Immature natural killer cell (primary cell): Measurements from ENCODE around the gene TNFSF10. TPM values are rescaled to one million over a fixed set of nuclear protein-coding genes. Genes with fewer than 3 reads are reported as not detected.

ENCODE experiments used
- DNase-seq, 3 donors: peaks; one replicate each; pipeline ENCODE4 v3.0.0; 2022; ENCODE audit warnings: mixed read lengths in 1 of 3
- H3K27ac Mint-ChIP-seq, 6 donors: one replicate each; pipeline ENCODE4 v1.8.0; 2020; ENCODE audit warnings: mixed read lengths in 6 of 6, mild to moderate bottlenecking in 5 of 6, inconsistent platforms in 4 of 6, moderate library complexity in 3 of 6
- H3K27me3 Mint-ChIP-seq, 3 donors: one replicate each; pipeline ENCODE4 v1.8.0; 2020 to 2021; ENCODE audit warnings: low read depth in 3 of 3, mild to moderate bottlenecking in 3 of 3, mixed read lengths in 3 of 3, moderate library complexity in 3 of 3, inconsistent platforms in 1 of 3
- H3K36me3 Mint-ChIP-seq, 3 donors: one replicate each; pipeline ENCODE4 v1.8.0; 2020; ENCODE audit warnings: mixed read lengths in 3 of 3, inconsistent platforms in 2 of 3, mild to moderate bottlenecking in 2 of 3
- H3K4me1 Mint-ChIP-seq, 2 donors: one replicate each; pipeline ENCODE4 v1.8.0; 2020; ENCODE audit warnings: inconsistent platforms in 2 of 2, mild to moderate bottlenecking in 2 of 2, mixed read lengths in 2 of 2, moderate library complexity in 1 of 2
- H3K4me3 Mint-ChIP-seq, 5 donors: one replicate each; pipeline ENCODE4 v1.8.0; 2020; ENCODE audit warnings: mild to moderate bottlenecking in 5 of 5, mixed read lengths in 5 of 5, inconsistent platforms in 3 of 5, moderate library complexity in 3 of 5
- H3K9me3 Mint-ChIP-seq, 6 donors: one replicate each; pipeline ENCODE4 v1.8.0; 2020; ENCODE audit warnings: mild to moderate bottlenecking in 6 of 6, mixed read lengths in 6 of 6, inconsistent platforms in 4 of 6, moderate library complexity in 3 of 6
- polyA plus RNA-seq, 3 donors: library from polyadenylated mRNA; unstranded; fragments of 300-500 nt; fragmentation: Illumina TruSeq; gene quantifications; one replicate each; pipeline ENCODE4 v1.2.3, GENCODE V29; 2021

TNFSF10 gene
- polyA plus RNA-seq, 3 donors from 2014 or later = 30.8 to 49.7 (median 44.6) TPM

DNA sequence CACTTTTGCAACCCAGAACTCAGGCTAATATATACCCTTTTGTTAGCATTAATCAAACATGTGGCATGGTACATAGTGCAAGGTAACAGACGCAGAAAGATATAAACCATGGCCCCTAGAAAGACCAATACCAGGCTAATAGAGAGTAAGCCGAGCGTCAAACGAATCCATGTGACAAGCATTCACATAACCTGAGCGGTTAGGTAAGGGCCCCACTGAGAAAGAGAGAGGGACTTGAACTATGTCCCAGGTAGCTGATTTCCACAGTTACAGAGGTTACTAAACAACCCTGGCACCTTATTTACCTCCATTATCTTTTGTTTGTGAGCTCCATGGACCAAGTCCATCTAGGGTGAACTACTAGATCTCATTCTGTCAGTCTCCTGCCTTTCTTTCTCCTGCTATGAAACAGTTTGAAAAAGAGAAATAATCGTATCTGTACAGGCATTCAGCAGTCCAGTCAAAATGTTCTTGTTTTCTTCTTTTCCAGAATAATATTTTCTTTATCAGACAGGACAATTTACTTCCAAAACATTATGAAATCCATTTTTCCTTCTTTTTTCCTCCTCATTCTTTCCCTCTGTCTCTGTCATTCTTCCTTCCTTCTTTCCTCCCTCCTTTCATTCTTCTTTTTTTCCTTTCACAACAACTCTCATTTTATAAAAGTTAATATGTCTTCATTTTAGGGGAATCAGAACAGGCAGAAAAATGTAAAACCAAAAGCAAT lies 30.5 kb upstream of the TNFSF10 start:
- Mint-ChIP-seq H3K4me1 (peaks cover 24 to 29% of the 10 kb centered on the region in 2 donors), H3K4me3 (no peak overlapping the region), H3K27me3 (peaks cover 0 to 3% (median 0%) of the 10 kb centered on the region in 3 donors), H3K36me3 (peaks cover 0 to 3% (median 0%) of the 10 kb centered on the region in 3 donors), H3K9me3 (no peaks in the 10 kb centered on the region), H3K27ac (no peak overlapping the region)
- DNase-seq = no peak

DNA sequence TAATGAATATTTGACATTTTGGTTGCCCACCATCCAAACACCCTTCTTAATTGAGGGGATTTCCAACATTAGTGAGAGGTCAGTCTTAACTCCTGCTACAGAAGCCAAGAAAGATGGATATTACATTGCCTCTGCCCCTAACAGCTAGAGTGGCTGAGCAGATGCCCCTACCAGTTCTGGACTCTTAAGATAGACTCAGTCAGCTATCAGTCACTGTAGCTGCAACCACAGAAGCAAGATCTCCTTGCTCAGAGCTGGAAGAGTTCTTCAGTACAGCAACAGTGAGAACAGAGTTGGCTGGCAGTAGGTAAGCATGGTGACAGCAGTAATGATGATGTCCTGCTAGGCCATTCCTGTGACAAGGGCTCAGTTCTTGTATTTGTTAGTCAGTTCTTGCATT lies 29.4 kb upstream of the TNFSF10 start:
- Mint-ChIP-seq H3K9me3 (no peaks in the 10 kb centered on the region), H3K36me3 (peaks cover 0 to 3% (median 0%) of the 10 kb centered on the region in 3 donors), H3K4me3 (no peak overlapping the region), H3K4me1 (peaks cover 18 to 20% of the 10 kb centered on the region in 2 donors), H3K27me3 (peaks cover 0 to 3% (median 0%) of the 10 kb centered on the region in 3 donors), H3K27ac (no peak overlapping the region)
- no peak for DNase-seq

DNA sequence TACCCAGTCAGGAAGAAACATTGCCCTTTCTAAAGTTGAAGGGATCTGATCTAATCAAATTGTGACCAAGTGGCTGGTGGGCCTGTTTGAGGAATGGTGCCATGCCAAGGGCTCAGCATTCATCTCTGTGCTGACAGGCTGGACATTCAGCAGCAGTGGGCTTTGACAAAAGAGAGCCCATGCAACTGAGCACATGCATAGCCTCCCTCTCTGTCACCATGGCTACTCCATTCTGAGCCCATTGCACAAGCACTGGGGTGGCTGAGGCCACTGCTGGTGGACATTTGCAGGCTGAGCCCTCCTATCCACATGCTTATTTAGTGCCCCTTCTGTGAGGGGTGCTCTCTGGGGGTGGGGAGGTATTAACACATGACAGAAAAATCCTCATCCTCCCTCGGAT lies 28.6 kb upstream of the TNFSF10 start:
- no peak for DNase-seq
- peaks cover 0 to 3% (median 0%) of the 10 kb centered on the region in 3 donors for H3K36me3 Mint-ChIP-seq
- H3K27ac Mint-ChIP-seq = no peak overlapping the region
- peaks cover 0 to 2% (median 0%) of the 10 kb centered on the region in 3 donors for H3K27me3 Mint-ChIP-seq
- no peaks in the 10 kb centered on the region for H3K9me3 Mint-ChIP-seq
- H3K4me3 Mint-ChIP-seq = no peak overlapping the region
- peaks cover 11 to 16% of the 10 kb centered on the region in 2 donors for H3K4me1 Mint-ChIP-seq

DNA sequence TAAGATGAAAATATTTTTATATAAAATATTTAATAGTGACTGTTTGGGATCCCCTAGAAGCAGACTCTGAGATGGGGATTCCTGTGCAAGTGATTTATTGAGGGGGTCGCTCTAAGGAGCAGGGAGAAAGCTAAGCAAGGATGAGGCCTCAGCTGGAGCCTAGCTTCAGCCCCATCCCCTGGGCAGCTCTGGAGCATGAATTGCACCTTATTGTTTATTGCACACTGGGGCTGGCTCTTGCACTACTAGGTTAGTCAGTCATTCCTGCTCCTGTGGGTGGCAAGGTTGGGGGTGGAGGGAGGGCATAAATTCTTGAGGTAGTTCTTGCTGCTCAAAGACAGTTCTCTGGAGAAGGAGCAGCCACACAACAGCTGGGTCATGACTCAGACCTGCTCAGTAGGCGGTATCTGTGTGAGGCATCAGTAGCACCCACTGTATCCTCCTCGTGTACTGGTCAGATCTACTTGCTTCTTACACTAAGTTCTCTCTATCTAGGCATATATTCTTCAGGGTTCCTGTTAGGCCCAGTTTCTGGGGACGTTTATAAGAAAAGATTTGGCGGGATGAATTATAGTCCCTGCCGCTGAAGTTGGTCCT lies 27.2 kb upstream of the TNFSF10 start:
- peak overlapping the region in 4 of 6 donors; percentile 3 to 41 (median 16) for H3K27ac Mint-ChIP-seq
- no peaks in the 10 kb centered on the region for H3K36me3 Mint-ChIP-seq
- DNase-seq = peak in 1 of 3 donors; percentile 18
- H3K4me3 Mint-ChIP-seq = peak overlapping the region in 1 of 5 donors; percentile 7
- H3K4me1 Mint-ChIP-seq = peaks cover 19 to 25% of the 10 kb centered on the region in 2 donors
- H3K27me3 Mint-ChIP-seq = peaks cover 0 to 4% (median 2%) of the 10 kb centered on the region in 3 donors
- H3K9me3 Mint-ChIP-seq = no peaks in the 10 kb centered on the region

DNA sequence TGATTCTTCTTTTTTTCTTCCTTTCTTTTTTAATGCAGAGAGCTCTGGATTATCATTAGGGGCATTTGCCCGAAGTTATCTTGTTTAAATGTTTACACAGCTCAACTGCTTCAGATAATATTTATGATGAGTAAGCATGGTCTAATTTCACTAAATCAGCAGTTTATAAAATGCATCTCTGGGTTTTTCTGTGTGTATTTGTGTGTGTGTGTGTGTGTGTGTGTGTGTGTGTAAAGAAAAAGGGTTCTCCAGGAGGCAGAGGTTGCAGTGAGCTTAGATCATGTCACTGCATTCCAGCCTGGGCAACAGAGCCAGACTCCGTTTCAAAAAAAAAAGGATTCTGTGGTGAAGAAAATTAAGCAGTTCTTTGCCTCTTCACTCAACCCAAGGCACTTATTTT lies 25.9 kb upstream of the TNFSF10 start:
- Mint-ChIP-seq H3K4me1 (peaks cover 19 to 25% of the 10 kb centered on the region in 2 donors), H3K27me3 (peaks cover 0 to 4% (median 0%) of the 10 kb centered on the region in 3 donors), H3K36me3 (no peaks in the 10 kb centered on the region), H3K9me3 (no peaks in the 10 kb centered on the region), H3K4me3 (no peak overlapping the region), H3K27ac (no peak overlapping the region)
- no peak for DNase-seq

DNA sequence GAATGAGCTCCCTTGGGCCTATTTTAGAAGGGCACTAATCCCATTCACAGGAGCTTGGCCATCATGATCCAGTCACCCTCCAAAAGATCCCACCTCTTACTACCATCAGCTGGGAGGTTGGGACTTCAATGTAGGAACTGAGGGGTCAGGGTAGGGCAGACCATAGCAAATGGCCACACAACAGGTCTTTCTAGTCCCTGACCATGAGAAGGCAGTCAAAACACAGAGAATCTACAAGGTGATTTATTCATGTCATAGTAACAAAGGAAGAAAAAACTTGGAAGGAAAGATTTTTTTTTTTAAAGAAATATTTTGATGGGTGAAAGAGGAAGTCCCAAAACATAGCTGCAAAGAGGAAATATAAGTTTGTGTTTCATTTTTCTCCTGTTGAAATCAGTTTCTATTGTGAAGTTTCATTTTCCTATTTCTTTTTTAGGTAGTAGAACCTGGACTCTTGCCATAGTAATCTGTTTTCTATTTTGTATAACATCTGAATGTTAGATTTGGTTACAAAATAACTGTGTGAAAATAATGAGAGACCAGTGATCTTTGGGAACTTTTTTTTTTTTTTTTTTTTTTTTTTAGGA lies 23.5 kb upstream of the TNFSF10 start:
- peaks cover 0 to 4% (median 0%) of the 10 kb centered on the region in 3 donors for H3K27me3 Mint-ChIP-seq
- H3K9me3 Mint-ChIP-seq = no peaks in the 10 kb centered on the region
- no peak for DNase-seq
- peaks cover 19 to 25% of the 10 kb centered on the region in 2 donors for H3K4me1 Mint-ChIP-seq
- H3K36me3 Mint-ChIP-seq = no peaks in the 10 kb centered on the region
- peak overlapping the region in 3 of 6 donors; percentile 12 to 78 (median 58) for H3K27ac Mint-ChIP-seq
- H3K4me3 Mint-ChIP-seq = peak overlapping the region in 1 of 5 donors; percentile 5

DNA sequence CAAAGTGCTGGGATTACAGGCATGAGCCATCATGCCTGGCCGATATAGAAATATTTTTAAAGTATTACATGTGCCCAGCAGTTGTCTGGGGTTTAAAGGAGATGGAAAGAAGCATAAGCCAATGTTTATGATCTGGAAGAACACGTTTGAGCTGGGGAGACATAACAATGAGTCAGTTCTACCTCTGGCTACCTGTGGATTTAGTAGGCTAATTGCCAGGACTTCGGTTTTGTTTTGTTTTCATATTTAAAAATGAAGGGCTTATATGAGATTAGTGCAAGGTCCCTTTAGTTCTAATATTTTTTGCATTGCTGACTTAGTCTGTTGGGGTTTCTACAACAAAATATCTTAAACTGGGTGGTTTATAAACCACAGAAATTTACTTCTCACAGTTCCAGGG lies 22.9 kb upstream of the TNFSF10 start:
- peak overlapping the region in 2 of 6 donors; percentile 12 to 58 for H3K27ac Mint-ChIP-seq
- DNase-seq = no peak
- peaks cover 0 to 4% (median 0%) of the 10 kb centered on the region in 3 donors for H3K27me3 Mint-ChIP-seq
- H3K4me1 Mint-ChIP-seq = peaks cover 16 to 21% of the 10 kb centered on the region in 2 donors
- H3K4me3 Mint-ChIP-seq = no peak overlapping the region
- H3K36me3 Mint-ChIP-seq = no peaks in the 10 kb centered on the region
- H3K9me3 Mint-ChIP-seq = no peaks in the 10 kb centered on the region

DNA sequence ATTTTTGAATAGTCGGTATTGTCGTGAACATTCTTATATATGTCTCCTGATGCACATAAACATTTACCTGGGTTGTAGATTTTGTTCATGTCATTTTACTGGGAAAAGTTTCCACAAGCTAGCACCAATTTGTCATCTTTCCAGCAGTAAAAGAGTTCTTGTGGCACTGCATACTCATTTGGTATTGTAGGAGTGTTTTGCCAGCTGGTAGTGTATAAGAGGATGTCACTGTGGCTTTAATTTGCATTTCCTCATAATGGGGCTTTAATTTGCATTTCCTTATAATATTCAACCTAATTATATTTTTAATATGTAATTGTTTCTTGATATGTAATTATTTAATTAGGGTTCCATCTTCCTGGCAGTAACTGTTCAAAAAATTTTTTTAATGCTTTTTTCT lies 21.2 kb upstream of the TNFSF10 start:
- peaks cover 9 to 12% of the 10 kb centered on the region in 2 donors for H3K4me1 Mint-ChIP-seq
- no peak overlapping the region for H3K4me3 Mint-ChIP-seq
- no peak overlapping the region for H3K27ac Mint-ChIP-seq
- H3K27me3 Mint-ChIP-seq = peaks cover 0 to 4% (median 0%) of the 10 kb centered on the region in 3 donors
- no peaks in the 10 kb centered on the region for H3K9me3 Mint-ChIP-seq
- no peak for DNase-seq
- H3K36me3 Mint-ChIP-seq = no peaks in the 10 kb centered on the region

DNA sequence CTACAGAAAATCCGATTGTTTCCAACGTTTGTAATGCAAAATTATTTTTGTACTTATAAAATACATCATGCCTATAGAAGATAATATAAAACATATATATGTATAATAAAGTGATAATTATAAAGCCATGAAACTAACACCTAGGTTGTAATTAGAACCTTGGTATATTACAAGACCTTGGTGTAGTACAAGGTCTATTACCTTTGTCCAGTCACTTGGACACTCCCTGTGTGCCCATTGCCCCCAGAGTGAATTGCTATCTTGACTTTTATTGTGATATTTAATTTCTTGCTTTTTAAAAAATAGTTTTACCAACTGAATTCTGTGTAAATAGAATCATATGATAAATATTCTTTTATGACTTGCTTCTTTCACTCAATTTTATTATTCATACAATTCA lies 20.7 kb upstream of the TNFSF10 start:
- no peak for DNase-seq
- peaks cover 9 to 12% of the 10 kb centered on the region in 2 donors for H3K4me1 Mint-ChIP-seq
- no peak overlapping the region for H3K4me3 Mint-ChIP-seq
- no peak overlapping the region for H3K27ac Mint-ChIP-seq
- peaks cover 0 to 4% (median 0%) of the 10 kb centered on the region in 3 donors for H3K27me3 Mint-ChIP-seq
- no peaks in the 10 kb centered on the region for H3K36me3 Mint-ChIP-seq
- no peaks in the 10 kb centered on the region for H3K9me3 Mint-ChIP-seq

DNA sequence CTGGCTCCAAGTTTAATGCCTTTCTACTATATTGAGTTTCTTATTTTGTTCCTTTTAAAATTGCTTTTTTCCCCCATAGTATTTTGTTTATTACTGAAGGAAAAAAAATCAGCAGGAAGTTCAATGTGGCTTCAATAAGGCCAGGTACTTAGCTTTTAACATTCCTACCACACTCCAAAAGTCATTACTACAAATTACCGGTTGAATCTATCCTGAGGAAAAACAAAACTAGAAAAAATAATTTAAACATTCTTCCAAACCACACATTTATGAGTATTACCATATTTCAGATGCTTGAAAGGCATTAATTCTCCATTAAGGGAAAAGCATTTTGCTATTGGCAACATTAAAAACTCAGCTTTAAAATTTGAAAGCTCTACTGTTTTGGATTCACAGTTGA lies 20.2 kb upstream of the TNFSF10 start:
- H3K9me3 Mint-ChIP-seq = no peaks in the 10 kb centered on the region
- no peak overlapping the region for H3K4me3 Mint-ChIP-seq
- peaks cover 9 to 14% of the 10 kb centered on the region in 2 donors for H3K4me1 Mint-ChIP-seq
- no peak for DNase-seq
- no peak overlapping the region for H3K27ac Mint-ChIP-seq
- H3K27me3 Mint-ChIP-seq = peaks cover 0 to 4% (median 0%) of the 10 kb centered on the region in 3 donors
- H3K36me3 Mint-ChIP-seq = no peaks in the 10 kb centered on the region

DNA sequence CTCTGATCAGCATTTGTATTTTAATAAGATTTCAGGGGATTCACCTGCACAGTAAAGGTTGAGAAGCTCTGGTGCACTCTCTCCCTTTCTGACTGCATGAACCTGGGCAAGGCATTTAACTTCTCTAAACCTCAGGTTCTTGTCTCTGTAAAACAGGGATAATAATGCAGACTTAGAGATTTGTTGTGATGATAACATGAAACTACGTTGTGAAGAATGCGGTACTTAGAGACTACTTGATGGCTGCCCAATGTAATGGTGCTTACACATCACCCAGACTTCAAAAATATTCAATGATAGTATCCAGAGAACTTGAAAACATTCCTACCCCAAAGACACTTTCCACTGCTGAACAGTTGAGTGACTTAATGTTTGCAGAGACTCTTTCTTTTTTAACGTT lies 19.8 kb upstream of the TNFSF10 start:
- DNase-seq = no peak
- H3K36me3 Mint-ChIP-seq = no peaks in the 10 kb centered on the region
- no peak overlapping the region for H3K27ac Mint-ChIP-seq
- H3K27me3 Mint-ChIP-seq = peaks cover 0 to 4% (median 0%) of the 10 kb centered on the region in 3 donors
- H3K4me1 Mint-ChIP-seq = peaks cover 9 to 18% of the 10 kb centered on the region in 2 donors
- no peak overlapping the region for H3K4me3 Mint-ChIP-seq
- H3K9me3 Mint-ChIP-seq = no peaks in the 10 kb centered on the region

DNA sequence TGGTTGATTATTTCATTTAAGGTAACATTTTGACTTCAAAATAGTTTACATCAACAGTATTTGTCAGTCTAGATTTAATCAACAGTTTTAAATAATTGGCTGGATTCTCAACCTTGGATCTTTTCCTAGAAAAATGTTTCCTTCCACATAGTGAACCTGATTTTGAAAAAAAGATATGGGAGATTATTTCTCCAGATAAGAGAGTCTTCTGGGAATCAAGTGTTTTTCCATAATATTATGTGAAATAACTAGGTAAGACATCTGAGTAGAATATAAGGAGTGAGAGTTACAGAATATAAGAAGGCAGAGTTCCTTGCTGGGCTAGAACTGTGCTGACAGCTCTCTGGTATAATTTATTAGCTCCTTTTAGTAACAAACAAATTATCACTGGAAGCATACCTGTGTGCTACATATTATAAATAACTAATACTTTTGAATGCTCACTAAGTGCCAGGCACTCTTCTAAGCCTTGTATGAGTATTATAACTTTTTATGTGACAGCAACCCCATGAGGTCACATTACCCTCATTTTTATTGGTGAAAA lies 18.8 kb upstream of the TNFSF10 start:
- no peaks in the 10 kb centered on the region for H3K9me3 Mint-ChIP-seq
- no peak for DNase-seq
- H3K36me3 Mint-ChIP-seq = no peaks in the 10 kb centered on the region
- H3K27ac Mint-ChIP-seq = no peak overlapping the region
- peaks cover 0 to 4% (median 0%) of the 10 kb centered on the region in 3 donors for H3K27me3 Mint-ChIP-seq
- peaks cover 18 to 27% of the 10 kb centered on the region in 2 donors for H3K4me1 Mint-ChIP-seq
- no peak overlapping the region for H3K4me3 Mint-ChIP-seq

DNA sequence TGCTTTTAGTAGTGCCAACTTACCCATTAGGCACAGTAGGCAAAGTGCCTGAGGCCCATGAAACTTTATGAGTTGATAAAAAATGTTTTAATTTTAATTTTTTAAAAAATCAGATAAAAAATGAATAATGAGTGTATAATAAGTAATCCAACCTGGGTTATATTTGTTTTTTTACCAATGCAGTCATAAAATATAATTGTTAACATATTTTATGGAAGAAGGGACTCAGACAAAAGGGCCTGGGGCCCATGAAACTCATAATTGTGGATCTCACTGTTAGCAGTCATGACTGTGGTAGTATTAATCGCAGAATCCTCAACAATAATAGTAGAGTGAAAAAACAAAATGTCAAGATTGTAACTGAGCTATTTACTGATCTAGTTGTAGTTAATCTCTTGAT lies 16.8 kb upstream of the TNFSF10 start:
- Mint-ChIP-seq H3K4me3 (no peak overlapping the region), H3K9me3 (no peaks in the 10 kb centered on the region), H3K4me1 (peaks cover 13 to 22% of the 10 kb centered on the region in 2 donors), H3K27me3 (no peaks in the 10 kb centered on the region), H3K27ac (no peak overlapping the region), H3K36me3 (no peaks in the 10 kb centered on the region)
- DNase-seq = no peak

DNA sequence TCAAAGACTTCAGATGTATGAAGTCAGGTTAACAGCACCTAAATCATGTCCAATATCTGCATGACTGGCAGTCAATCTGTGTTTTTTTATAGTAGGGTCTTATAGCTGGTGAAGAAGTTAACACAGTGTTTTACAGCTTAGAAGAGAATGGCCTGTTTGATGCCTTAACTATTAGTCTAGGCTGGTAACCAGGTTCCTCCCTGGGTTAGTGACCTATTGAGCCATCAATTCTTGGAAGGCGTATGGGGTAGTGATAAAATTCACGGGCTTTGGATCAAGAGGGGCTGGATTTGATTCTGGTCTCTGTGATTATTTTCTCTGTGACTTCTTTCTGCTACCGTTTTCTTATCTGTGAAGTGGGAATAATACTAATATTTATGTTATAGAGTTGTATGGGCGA lies 16.0 kb upstream of the TNFSF10 start:
- Mint-ChIP-seq H3K36me3 (no peaks in the 10 kb centered on the region), H3K27me3 (no peaks in the 10 kb centered on the region), H3K4me3 (no peak overlapping the region), H3K9me3 (no peaks in the 10 kb centered on the region), H3K4me1 (peaks cover 13 to 22% of the 10 kb centered on the region in 2 donors), H3K27ac (no peak overlapping the region)
- DNase-seq = no peak
